Muscle layer of duodenum (tissue), 2 donors: ENCODE measurements around the gene CACNA2D3.

ENCODE experiments used
- H3K27ac ChIP-seq: one replicate; pipeline ENCODE4 v1.7.0; 2013; ENCODE audit warnings: mild to moderate bottlenecking, low read length
- H3K27me3 ChIP-seq: one replicate; pipeline ENCODE4 v1.7.0; 2013; ENCODE audit warnings: low read depth, mild to moderate bottlenecking, control low read depth, low read length
- H3K36me3 ChIP-seq, 2 donors: one replicate each; pipeline ENCODE4 v1.7.0; 2013; ENCODE audit warnings: low read length in 2 of 2, control low read depth in 1 of 2, mild to moderate bottlenecking in 1 of 2; ENCODE audit not compliant: insufficient read depth in 2 of 2, control insufficient read depth in 1 of 2
- H3K4me1 ChIP-seq, 2 donors: one replicate each; pipeline ENCODE4 v1.7.0; 2013; ENCODE audit warnings: low read length in 2 of 2, mild to moderate bottlenecking in 2 of 2, control low read depth in 1 of 2, moderate library complexity in 1 of 2; ENCODE audit not compliant: insufficient read depth in 2 of 2, control insufficient read depth in 1 of 2
- H3K4me3 ChIP-seq, 2 donors: one replicate each; pipeline ENCODE4 v1.7.0; 2013; ENCODE audit warnings: low read length in 2 of 2, low read depth in 1 of 2, mild to moderate bottlenecking in 1 of 2
- H3K9me3 ChIP-seq, 2 donors: one replicate each; pipeline ENCODE4 v1.7.0; 2013; ENCODE audit warnings: low read length in 2 of 2, control low read depth in 1 of 2, mild to moderate bottlenecking in 1 of 2; ENCODE audit not compliant: control insufficient read depth in 1 of 2
- donor health status: healthy.

CACNA2D3 gene

DNA sequence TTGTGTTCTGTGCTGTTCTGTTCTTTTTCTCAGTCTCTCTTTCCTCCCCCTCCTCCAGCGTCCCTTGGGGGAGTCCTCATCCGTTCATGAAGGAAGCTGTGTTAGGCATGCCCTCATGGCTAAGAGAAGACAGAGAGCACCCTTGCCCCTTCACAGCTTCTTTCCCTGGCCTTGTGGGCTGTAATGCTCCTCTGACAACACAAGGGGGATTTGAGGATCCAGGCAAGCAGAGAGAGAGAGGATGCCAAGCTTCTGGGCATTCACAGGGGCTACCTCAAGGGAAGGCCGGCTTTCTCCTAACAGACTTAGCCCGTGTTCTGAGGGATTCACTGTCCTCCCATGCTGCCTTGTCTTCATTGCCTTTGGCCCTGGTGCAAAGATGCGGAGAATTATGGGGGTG, 416.0 kb downstream of the CACNA2D3 start:
- Histone ChIP-seq H3K4me3 (no peak overlapping the region), H3K9me3 (no peaks in the 10 kb centered on the region), H3K27me3 (no peaks in the 10 kb centered on the region), H3K27ac (no peak overlapping the region), H3K4me1 (no peaks in the 10 kb centered on the region), H3K36me3 (no peaks in the 10 kb centered on the region)

DNA sequence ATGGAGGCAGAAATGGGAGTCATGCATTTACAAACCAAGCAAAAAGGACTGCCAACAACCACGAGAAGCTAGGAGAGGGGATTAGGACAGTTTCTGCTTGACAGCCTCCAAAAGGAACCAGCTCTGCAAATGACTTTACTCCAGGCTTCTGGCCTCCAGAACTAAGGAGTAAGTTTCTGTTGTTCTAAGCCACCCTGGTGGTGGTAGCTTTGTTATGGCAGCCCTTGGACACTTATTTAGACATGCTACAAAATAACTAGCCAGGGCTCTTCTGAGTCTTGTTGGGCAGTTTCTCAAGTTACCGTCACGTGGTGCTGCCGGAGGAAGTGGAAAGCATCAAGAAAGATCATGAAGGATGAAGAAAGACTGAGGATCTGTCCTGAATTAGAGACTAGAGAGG, 419.0 kb downstream of the CACNA2D3 start:
- Histone ChIP-seq H3K9me3 (no peaks in the 10 kb centered on the region), H3K27me3 (no peaks in the 10 kb centered on the region), H3K27ac (no peak overlapping the region), H3K4me1 (no peaks in the 10 kb centered on the region), H3K4me3 (no peak overlapping the region), H3K36me3 (no peaks in the 10 kb centered on the region)

DNA sequence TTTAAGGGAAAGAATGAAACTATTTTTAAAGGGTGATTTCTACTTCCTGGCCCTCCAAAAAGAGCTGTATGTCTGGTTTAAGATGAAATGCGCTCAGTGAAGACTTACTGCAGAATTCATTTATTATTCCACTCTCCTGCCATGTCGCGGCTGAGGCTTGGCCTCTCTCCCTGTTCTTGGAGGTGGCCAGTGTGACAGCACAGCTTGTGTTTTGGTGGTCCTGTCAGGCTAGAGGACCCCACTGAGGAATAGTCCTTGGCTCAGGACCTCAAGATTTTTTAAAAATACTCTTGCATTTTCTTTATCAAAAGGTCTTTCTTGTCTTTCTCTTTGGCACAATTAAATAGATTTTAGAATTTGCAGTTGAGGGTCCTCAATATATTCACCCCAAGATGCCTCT, 421.1 kb downstream of the CACNA2D3 start:
- Histone ChIP-seq H3K4me3 (no peak overlapping the region), H3K27ac (no peak overlapping the region), H3K36me3 (no peaks in the 10 kb centered on the region), H3K27me3 (no peaks in the 10 kb centered on the region), H3K9me3 (no peaks in the 10 kb centered on the region), H3K4me1 (no peaks in the 10 kb centered on the region)

- Histone ChIP-seq H3K36me3 (no peaks in the 10 kb centered on the region), H3K27me3 (no peaks in the 10 kb centered on the region), H3K4me3 (no peak overlapping the region), H3K27ac (no peak overlapping the region), H3K4me1 (no peaks in the 10 kb centered on the region), H3K9me3 (no peaks in the 10 kb centered on the region)
These were observed 424.7 kb downstream of the CACNA2D3 start for GRCh38 chr3:54547051-54547450.

DNA sequence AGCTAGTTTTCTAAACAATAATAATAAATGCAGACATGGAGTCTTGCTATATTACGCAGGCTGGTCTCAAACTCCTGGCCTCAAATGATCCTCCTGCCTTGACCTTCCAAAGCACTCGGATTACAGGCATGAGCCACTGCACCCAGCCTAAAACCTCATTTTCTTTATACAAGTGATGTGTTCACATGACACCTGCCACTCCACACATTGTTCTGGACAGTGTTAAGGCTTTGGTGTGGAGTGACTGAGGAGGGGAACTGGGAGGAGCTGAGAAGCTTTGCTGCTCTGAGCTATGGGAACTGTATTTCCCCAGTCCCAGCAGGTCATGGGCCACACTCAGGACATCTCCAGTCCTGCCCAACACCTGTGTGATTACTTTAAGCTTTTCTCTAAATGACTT, 425.5 kb downstream of the CACNA2D3 start:
- no peaks in the 10 kb centered on the region for H3K27me3 ChIP-seq
- no peaks in the 10 kb centered on the region for H3K4me1 ChIP-seq
- H3K9me3 ChIP-seq, result no peaks in the 10 kb centered on the region
- H3K4me3 ChIP-seq, result no peak overlapping the region
- H3K27ac ChIP-seq, result no peak overlapping the region
- no peaks in the 10 kb centered on the region for H3K36me3 ChIP-seq

- H3K27me3 ChIP-seq, result no peaks in the 10 kb centered on the region
- H3K9me3 ChIP-seq, result no peaks in the 10 kb centered on the region
- no peak overlapping the region for H3K4me3 ChIP-seq
- no peaks in the 10 kb centered on the region for H3K4me1 ChIP-seq
- no peak overlapping the region for H3K27ac ChIP-seq
- H3K36me3 ChIP-seq, result no peaks in the 10 kb centered on the region
These were observed 427.4 kb downstream of the CACNA2D3 start for GRCh38 chr3:54549607-54550220.

DNA sequence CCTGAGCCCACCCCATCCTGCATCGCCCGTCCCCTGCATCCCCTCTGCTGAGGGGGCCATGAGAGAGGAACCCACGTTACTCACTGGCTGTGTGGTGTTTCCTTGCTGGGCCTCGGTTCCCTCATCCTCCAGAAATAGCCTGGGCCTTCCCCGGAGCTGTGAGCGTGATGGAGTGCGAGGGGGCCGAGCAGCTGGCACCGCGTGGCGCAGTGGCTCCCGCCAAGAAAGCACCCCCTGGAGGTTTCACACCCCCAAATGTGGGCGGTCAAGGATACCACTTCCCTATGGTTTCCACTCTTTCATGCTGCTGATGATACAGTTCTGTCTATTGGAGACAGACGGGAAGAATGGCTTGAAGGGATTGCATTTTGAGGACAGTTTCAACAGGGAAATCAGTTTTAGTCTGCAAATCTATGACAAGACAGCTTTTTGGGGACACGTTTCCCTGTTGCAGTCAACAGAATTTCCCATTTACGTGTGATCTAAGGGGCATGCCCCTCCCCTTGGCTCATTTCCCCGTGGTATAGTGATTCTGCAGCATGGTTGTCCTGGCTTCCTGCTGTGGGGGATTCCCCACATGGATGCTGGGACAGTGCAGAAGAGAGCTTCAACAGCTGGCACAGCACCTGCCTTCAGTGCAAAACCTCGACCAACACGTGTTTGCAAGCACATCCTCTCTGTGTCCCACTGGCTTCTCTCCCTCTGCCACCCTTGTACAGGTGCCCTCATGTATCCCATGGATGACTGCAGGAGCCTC, 428.0 kb downstream of the CACNA2D3 start:
- Histone ChIP-seq H3K4me3 (no peak overlapping the region), H3K36me3 (no peaks in the 10 kb centered on the region), H3K27me3 (no peaks in the 10 kb centered on the region), H3K4me1 (no peaks in the 10 kb centered on the region), H3K9me3 (no peaks in the 10 kb centered on the region), H3K27ac (no peak overlapping the region)

- H3K27ac ChIP-seq, result no peak overlapping the region
- H3K36me3 ChIP-seq, result no peaks in the 10 kb centered on the region
- H3K27me3 ChIP-seq, result no peaks in the 10 kb centered on the region
- no peaks in the 10 kb centered on the region for H3K9me3 ChIP-seq
- H3K4me1 ChIP-seq, result no peaks in the 10 kb centered on the region
- H3K4me3 ChIP-seq, result no peak overlapping the region
These were observed 434.3 kb downstream of the CACNA2D3 start for GRCh38 chr3:54556630-54557029.

- H3K27ac ChIP-seq, result no peak overlapping the region
- H3K9me3 ChIP-seq, result no peaks in the 10 kb centered on the region
- H3K36me3 ChIP-seq, result no peaks in the 10 kb centered on the region
- no peaks in the 10 kb centered on the region for H3K27me3 ChIP-seq
- H3K4me1 ChIP-seq, result no peaks in the 10 kb centered on the region
- no peak overlapping the region for H3K4me3 ChIP-seq
These were observed 435.4 kb downstream of the CACNA2D3 start for GRCh38 chr3:54557538-54558428.

- H3K9me3 ChIP-seq, result no peaks in the 10 kb centered on the region
- no peak overlapping the region for H3K4me3 ChIP-seq
- H3K27ac ChIP-seq, result no peak overlapping the region
- no peaks in the 10 kb centered on the region for H3K4me1 ChIP-seq
- H3K36me3 ChIP-seq, result no peaks in the 10 kb centered on the region
- H3K27me3 ChIP-seq, result no peaks in the 10 kb centered on the region
These were observed 441.3 kb downstream of the CACNA2D3 start for GRCh38 chr3:54563501-54564200.

DNA sequence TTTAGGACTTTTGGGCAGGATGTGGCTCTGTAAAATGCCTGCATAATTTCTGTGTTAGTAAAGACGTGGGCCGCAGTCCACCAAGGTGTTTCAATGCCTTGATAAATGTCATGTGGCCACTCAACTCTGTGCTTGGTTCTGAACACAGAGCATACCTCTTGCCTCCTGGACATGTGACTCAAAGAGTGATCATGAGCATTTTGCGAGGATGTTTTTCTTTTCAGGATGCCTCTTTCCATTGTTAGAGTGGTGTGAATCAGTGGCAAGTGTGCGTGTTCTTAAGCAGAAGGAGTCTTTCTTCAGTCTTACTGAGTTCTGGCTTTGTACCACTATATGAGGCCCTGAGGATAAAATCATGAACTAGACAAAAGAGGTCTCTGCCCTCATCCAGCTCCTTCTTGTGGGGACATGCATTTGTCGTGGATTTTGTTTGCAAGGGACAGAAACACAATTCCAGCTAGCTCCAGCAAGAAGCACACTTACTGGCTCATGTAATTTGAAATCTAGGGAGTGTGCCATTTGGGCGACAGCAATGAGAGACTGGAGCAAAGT, 442.1 kb downstream of the CACNA2D3 start:
- Histone ChIP-seq H3K4me3 (no peak overlapping the region), H3K4me1 (no peaks in the 10 kb centered on the region), H3K9me3 (no peaks in the 10 kb centered on the region), H3K27ac (no peak overlapping the region), H3K36me3 (no peaks in the 10 kb centered on the region), H3K27me3 (no peaks in the 10 kb centered on the region)
